CD8-positive, alpha-beta memory T cell (primary cell): ENCODE measurements around the gene SYNE3. TPM values are rescaled to one million over a fixed set of nuclear protein-coding genes. Genes with fewer than 3 reads are reported as not detected.
A peak's percentile ranks its signal among the peaks of the same experiment; 100 is the strongest.

Experiments
- CTCF ChIA-PET: fragments of 350-600 bp; sonication (Branson Sonifier 250); formaldehyde crosslinking; loops from one replicate; lab custom pipeline; 2021; ENCODE audit warnings: antibody characterized with exemption; lab: Charles Lee
- POLR2A ChIA-PET: fragments of 350-600 bp; sonication (Branson Sonifier 250); formaldehyde crosslinking; loops from one replicate; lab custom pipeline; 2021; ENCODE audit warnings: antibody characterized with exemption; lab: Charles Lee
- DNase-seq, 5 donors: peaks; one replicate each; pipeline versions ENCODE4 v3.0.0 to v3.0.0-alpha.2; 2020 to 2022; ENCODE audit warnings: mixed read lengths in 1 of 5
- H3K27ac ChIP-seq: one replicate; pipeline ENCODE4 v1.7.0; 2013; ENCODE audit warnings: low read depth, mild to moderate bottlenecking, low read length, moderate library complexity
- H3K27me3 ChIP-seq: 2 replicates; pipeline ENCODE4 v1.7.0; 2013; ENCODE audit warnings: low read length, mild to moderate bottlenecking; ENCODE audit not compliant: insufficient read depth, poor library complexity, severe bottlenecking
- H3K36me3 ChIP-seq: 2 replicates; pipeline ENCODE4 v1.7.0; 2013; ENCODE audit warnings: mild to moderate bottlenecking, low read length, moderate library complexity; ENCODE audit not compliant: insufficient read depth
- H3K4me1 ChIP-seq: 2 replicates; pipeline ENCODE4 v1.7.0; 2013; ENCODE audit warnings: mild to moderate bottlenecking, low read length, moderate library complexity; ENCODE audit not compliant: insufficient read depth
- H3K4me3 ChIP-seq: 2 replicates; pipeline ENCODE4 v1.7.0; 2013; ENCODE audit warnings: mild to moderate bottlenecking, low read length
- H3K9me3 ChIP-seq: 2 replicates; pipeline ENCODE4 v1.7.0; 2013; ENCODE audit warnings: mild to moderate bottlenecking, low read length
- H3K27ac Mint-ChIP-seq, 8 donors: one replicate each; pipeline ENCODE4 v1.8.0; 2020 to 2021; ENCODE audit warnings: mixed read lengths in 8 of 8, mild to moderate bottlenecking in 6 of 8, inconsistent platforms in 3 of 8, moderate library complexity in 3 of 8
- H3K27me3 Mint-ChIP-seq, 2 donors: one replicate each; pipeline ENCODE4 v1.8.0; 2020 to 2021; ENCODE audit warnings: mixed read lengths in 2 of 2, mild to moderate bottlenecking in 1 of 2, moderate library complexity in 1 of 2
- H3K36me3 Mint-ChIP-seq, 3 donors: one replicate each; pipeline ENCODE4 v1.8.0; 2020 to 2021; ENCODE audit warnings: mixed read lengths in 3 of 3, inconsistent platforms in 1 of 3, mild to moderate bottlenecking in 1 of 3
- H3K4me1 Mint-ChIP-seq, 3 donors: one replicate each; pipeline ENCODE4 v1.8.0; 2020 to 2021; ENCODE audit warnings: mixed read lengths in 3 of 3, inconsistent platforms in 1 of 3, mild to moderate bottlenecking in 1 of 3
- H3K4me3 Mint-ChIP-seq, 7 donors: one replicate each; pipeline ENCODE4 v1.8.0; 2020 to 2021; ENCODE audit warnings: mixed read lengths in 7 of 7, mild to moderate bottlenecking in 6 of 7, moderate library complexity in 4 of 7, inconsistent platforms in 2 of 7
- H3K9me3 Mint-ChIP-seq, 5 donors: one replicate each; pipeline ENCODE4 v1.8.0; 2020 to 2022; ENCODE audit warnings: mixed read lengths in 5 of 5, mild to moderate bottlenecking in 3 of 5, moderate library complexity in 2 of 5, inconsistent platforms in 1 of 5
- polyA plus RNA-seq: library from polyadenylated mRNA; unstranded; fragments of 300-500 nt; fragmentation: Illumina TruSeq; gene quantifications from one replicate; pipeline ENCODE4 v1.2.3, GENCODE V29; 2021
- total RNA-seq, 2 experiments: library from RNA; stranded (reverse); gene quantifications; one replicate each; pipeline ENCODE4 v1.2.3, GENCODE V29; 2021

The SYNE3 gene
- total and polyA plus RNA-seq, 3 experiments from 2014 or later: 4.3 to 39.7 (median 37.6) TPM

DNA sequence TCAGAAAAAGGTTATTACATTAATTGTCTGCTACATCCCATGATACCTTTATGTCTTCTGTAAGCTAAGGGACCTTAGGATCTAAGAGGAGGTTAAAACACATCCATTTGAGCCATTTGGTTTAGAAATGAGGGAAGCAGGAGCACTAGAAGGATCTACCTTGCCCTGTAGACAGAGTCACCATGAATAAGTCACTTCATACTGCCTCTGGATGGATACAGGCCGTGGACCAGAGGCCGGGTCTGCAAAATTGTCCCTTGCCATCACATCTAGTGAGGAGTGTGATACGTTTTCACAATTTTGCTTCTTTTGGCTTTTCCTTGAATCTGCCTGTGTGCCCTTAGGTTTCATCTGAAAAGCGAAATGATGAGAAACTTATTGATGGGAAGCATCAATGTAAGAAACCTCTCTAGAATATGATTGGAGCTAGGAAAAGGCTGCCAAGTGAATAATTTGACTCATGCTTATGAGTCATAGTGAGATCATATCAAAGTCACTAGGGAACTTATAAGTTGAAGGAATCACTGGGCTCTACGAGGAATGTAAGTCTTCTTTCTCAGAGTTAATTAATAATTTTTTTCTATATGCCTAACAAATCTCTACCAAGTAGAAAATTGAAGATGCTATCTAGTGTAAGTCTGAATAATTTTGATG is 29.2 kb upstream of the SYNE3 start:
- Mint-ChIP-seq H3K4me3 (no peak overlapping the region), H3K27me3 (no peaks in the 10 kb centered on the region), H3K27ac (no peak overlapping the region), H3K4me1 (peaks cover 9 to 17% (median 14%) of the 10 kb centered on the region in 3 donors), H3K9me3 (no peaks in the 10 kb centered on the region), H3K36me3 (peaks cover 4 to 43% (median 6%) of the 10 kb centered on the region in 3 donors)
- H3K27me3 ChIP-seq: no peaks in the 10 kb centered on the region
- H3K36me3 ChIP-seq: no peaks in the 10 kb centered on the region
- POLR2A ChIA-PET: no interaction called here
- H3K4me1 ChIP-seq: no peaks in the 10 kb centered on the region
- no peak overlapping the region for H3K4me3 ChIP-seq
- CTCF ChIA-PET: interaction anchor here (1.3 kb wide), 2 partner anchors 29 to 119 kb away, joined by 3 to 4 read pairs; partner anchors contain the start of gene SYNE3
- H3K27ac ChIP-seq: no peak overlapping the region
- H3K9me3 ChIP-seq: no peaks in the 10 kb centered on the region
- DNase-seq: no peak

DNA sequence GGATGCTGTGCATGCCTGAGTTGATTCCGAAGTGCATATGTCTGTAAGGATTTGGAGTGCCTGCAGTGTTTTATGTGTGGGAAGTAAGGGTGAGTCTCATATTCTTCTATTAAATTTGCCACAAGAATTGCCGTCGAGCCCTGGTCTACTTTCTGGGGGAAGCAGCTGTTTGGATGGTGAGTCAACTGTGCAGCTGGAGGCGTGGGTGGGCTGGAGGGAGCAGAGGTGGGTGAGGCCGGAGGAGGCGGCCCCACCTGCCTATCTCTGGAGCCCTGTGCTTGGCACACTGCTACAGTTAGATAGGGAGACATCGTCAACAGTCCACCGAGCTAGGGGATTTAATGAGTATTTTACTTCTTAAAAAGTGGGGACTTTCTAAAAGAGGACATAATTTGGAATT is 28.1 kb upstream of the SYNE3 start:
- POLR2A ChIA-PET: no interaction called here

DNA sequence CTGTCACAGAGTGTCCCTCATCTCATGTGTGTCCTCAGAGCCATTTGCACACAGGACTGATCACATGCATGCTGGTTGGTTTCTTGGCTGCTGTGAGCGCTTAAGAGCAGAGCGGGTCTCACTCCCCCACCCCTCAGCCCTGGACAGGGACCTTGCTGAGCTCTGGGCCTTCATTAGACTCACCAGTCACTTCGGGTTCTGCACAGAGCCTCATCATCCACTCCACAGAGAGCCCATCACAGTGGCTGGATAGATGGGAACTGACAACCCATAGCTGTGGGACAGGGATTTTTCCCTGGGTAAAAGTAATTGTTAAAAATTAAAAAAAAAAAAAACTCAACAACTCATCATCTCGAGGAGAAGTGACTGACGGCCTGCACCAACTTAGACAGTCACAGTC is 26.6 kb upstream of the SYNE3 start:
- Histone ChIP-seq H3K27ac (no peak overlapping the region), H3K4me1 (no peaks in the 10 kb centered on the region), H3K27me3 (no peaks in the 10 kb centered on the region), H3K9me3 (no peaks in the 10 kb centered on the region), H3K36me3 (no peaks in the 10 kb centered on the region), H3K4me3 (no peak overlapping the region)
- H3K36me3 Mint-ChIP-seq: peaks cover 0 to 34% (median 4%) of the 10 kb centered on the region in 3 donors
- H3K4me1 Mint-ChIP-seq: peaks cover 25 to 38% (median 30%) of the 10 kb centered on the region in 3 donors
- H3K27ac Mint-ChIP-seq: peak overlapping the region in 1 of 8 donors; percentile 15
- no peak for DNase-seq
- ChIA-PET CTCF (interaction anchor here (1.1 to 1.4 kb wide), 2 partner anchors 15 to 101 kb away, joined by 4 read pairs; no protein-coding TSS in a partner anchor), POLR2A (no interaction called here)
- no peak overlapping the region for H3K4me3 Mint-ChIP-seq
- H3K9me3 Mint-ChIP-seq: no peaks in the 10 kb centered on the region
- H3K27me3 Mint-ChIP-seq: no peaks in the 10 kb centered on the region

More for the DNA sequence above, 28.1 kb upstream of the SYNE3 start:
- Histone ChIP-seq H3K36me3 (no peaks in the 10 kb centered on the region), H3K27ac (no peak overlapping the region), H3K27me3 (no peaks in the 10 kb centered on the region), H3K4me1 (no peaks in the 10 kb centered on the region), H3K4me3 (no peak overlapping the region), H3K9me3 (no peaks in the 10 kb centered on the region)
- no peak for DNase-seq
- CTCF ChIA-PET: interaction anchor here (0.9 kb wide), 1 partner anchor 10 kb away, joined by 4 read pairs; the partner anchor contains the start of gene GLRX5
- H3K9me3 Mint-ChIP-seq: no peaks in the 10 kb centered on the region
- peaks cover 4 to 43% (median 6%) of the 10 kb centered on the region in 3 donors for H3K36me3 Mint-ChIP-seq
- H3K27ac Mint-ChIP-seq: no peak overlapping the region
- peaks cover 16 to 23% (median 17%) of the 10 kb centered on the region in 3 donors for H3K4me1 Mint-ChIP-seq
- H3K4me3 Mint-ChIP-seq: no peak overlapping the region
- H3K27me3 Mint-ChIP-seq: no peaks in the 10 kb centered on the region

DNA sequence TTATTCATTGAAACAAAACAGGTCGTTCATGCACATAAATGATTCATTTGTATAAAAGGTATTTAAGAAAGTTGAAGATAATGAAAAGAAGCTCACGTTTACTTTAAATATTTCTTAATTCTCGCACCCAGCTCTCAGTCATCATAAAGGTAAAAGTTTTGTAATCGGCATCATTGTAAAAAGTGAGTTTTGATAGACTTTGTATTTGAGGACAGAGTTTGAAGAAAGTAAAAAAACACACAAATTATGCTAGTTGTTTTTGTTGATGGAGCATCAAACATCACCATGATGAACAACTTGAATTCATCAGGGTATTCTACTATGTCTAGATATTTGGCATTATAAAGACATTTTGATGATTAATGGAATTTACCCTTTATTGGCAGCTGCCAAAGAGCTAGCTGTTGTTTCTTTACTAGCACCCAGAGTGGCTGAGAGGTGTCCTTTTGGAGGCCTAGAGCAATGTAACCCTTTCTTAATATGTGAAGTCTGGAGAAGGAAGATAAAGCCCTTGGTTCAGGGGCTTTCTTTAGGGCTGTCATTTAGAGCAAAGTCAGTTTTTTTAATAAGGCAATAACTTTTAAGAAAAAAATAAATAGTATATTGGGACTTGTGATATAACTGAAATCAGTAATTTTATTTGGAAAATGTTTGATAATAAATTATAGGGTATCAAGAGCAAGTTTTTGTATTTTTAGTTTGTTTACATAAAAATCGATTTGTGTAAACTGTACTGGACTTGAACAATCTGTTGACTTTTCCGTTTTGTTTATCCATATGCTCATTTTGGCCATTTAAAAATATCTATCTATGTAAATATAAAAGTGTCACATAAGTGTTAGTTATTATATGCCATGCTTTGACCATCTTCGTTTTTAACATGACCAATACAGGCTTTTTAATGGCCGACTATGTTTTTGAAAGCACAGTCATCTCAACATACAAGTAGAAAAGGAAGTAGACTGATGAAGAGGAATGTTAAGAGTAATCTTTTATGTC is 25.8 kb upstream of the SYNE3 start:
- H3K4me1 Mint-ChIP-seq: peaks cover 30 to 46% (median 36%) of the 10 kb centered on the region in 3 donors
- peaks cover 0 to 29% (median 4%) of the 10 kb centered on the region in 3 donors for H3K36me3 Mint-ChIP-seq
- ChIA-PET POLR2A (no interaction called here), CTCF (interaction anchor here (0.9 to 1.4 kb wide), 3 partner anchors 15 to 100 kb away, joined by 3 to 4 read pairs (median 4); no protein-coding TSS in a partner anchor)
- no peak overlapping the region for H3K27ac ChIP-seq
- no peaks in the 10 kb centered on the region for H3K9me3 ChIP-seq
- H3K27me3 Mint-ChIP-seq: no peaks in the 10 kb centered on the region
- peaks cover 2% of the 10 kb centered on the region for H3K4me1 ChIP-seq
- H3K9me3 Mint-ChIP-seq: no peaks in the 10 kb centered on the region
- H3K36me3 ChIP-seq: no peaks in the 10 kb centered on the region
- no peaks in the 10 kb centered on the region for H3K27me3 ChIP-seq
- no peak overlapping the region for H3K27ac Mint-ChIP-seq
- no peak overlapping the region for H3K4me3 Mint-ChIP-seq
- no peak for DNase-seq
- no peak overlapping the region for H3K4me3 ChIP-seq

DNA sequence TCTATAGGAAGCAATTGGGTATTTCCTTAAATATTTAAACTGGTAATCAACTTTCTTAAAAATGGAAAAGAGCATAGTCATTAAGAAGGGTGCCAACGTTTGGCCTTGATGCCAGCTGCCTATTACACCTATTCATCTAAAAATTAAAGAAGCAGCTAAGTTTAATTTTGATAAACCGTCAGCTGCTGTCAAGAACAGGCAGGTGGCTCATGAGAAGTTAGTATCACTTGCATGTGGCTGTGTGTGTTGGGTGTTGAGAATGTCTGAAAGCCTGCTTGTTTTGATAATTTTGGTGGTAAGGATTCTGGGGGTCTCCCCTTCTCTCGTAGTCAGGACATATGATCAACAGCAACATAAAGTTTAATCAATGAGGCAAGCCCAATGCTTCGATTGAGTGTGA is 24.9 kb upstream of the SYNE3 start:
- Histone ChIP-seq H3K27ac (no peak overlapping the region), H3K36me3 (no peaks in the 10 kb centered on the region), H3K9me3 (no peaks in the 10 kb centered on the region), H3K4me3 (no peak overlapping the region), H3K27me3 (no peaks in the 10 kb centered on the region), H3K4me1 (peaks cover 11% of the 10 kb centered on the region)
- POLR2A ChIA-PET: no interaction called here
- Mint-ChIP-seq H3K9me3 (no peaks in the 10 kb centered on the region), H3K4me1 (peaks cover 32 to 51% (median 42%) of the 10 kb centered on the region in 3 donors), H3K36me3 (peaks cover 0 to 28% (median 4%) of the 10 kb centered on the region in 3 donors), H3K4me3 (no peak overlapping the region), H3K27ac (no peak overlapping the region), H3K27me3 (no peaks in the 10 kb centered on the region)
- no peak for DNase-seq
- CTCF ChIA-PET: interaction anchor here (0.9 kb wide), 1 partner anchor 14 kb away, joined by 3 read pairs; no protein-coding TSS in a partner anchor

DNA sequence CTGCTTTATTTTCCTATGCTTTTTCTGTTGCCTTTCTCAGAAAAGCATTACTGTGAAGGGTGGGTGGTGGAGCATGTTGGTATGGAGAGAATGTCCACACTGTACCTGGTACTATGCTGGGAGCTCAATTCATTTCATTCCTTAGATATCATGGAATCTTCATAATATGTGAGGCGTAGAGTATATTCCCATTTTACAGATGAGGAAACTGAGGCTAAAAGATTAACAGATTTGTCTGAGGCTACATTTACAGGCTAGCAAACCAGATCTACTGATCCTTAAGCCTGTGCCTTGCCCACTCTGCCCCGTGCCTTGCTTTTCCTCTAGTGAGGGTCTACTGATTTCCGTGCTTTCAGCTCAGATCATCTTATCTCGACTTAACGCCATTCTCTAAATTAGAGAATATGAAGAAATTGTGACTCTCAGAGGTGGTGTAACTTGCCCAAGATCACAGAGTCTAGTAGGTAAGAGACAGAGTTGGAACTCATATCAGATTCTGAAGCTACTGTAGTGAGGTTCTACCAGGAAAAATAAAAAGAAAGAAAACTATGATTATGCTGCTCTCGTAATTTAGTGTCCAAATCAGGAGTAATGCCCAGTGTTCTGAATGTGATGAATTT is 23.9 kb upstream of the SYNE3 start:
- no peaks in the 10 kb centered on the region for H3K36me3 ChIP-seq
- Mint-ChIP-seq H3K4me3 (no peak overlapping the region), H3K27ac (no peak overlapping the region), H3K36me3 (peaks cover 0 to 21% (median 4%) of the 10 kb centered on the region in 3 donors), H3K27me3 (no peaks in the 10 kb centered on the region), H3K9me3 (no peaks in the 10 kb centered on the region), H3K4me1 (peaks cover 40 to 59% (median 50%) of the 10 kb centered on the region in 3 donors)
- peaks cover 21% of the 10 kb centered on the region for H3K4me1 ChIP-seq
- no peak overlapping the region for H3K27ac ChIP-seq
- no peak overlapping the region for H3K4me3 ChIP-seq
- no peak for DNase-seq
- H3K9me3 ChIP-seq: no peaks in the 10 kb centered on the region
- no peaks in the 10 kb centered on the region for H3K27me3 ChIP-seq
- POLR2A ChIA-PET: no interaction called here
- CTCF ChIA-PET: interaction anchor here (2.2 kb wide), 1 partner anchor 98 kb away, joined by 6 read pairs; no protein-coding TSS in a partner anchor

- no peak for DNase-seq
- H3K27ac ChIP-seq: no peak overlapping the region
- peaks cover 0 to 14% (median 0%) of the 10 kb centered on the region in 3 donors for H3K36me3 Mint-ChIP-seq
- CTCF ChIA-PET: interaction anchor here (1.5 to 2.2 kb wide), 2 partner anchors 20 to 97 kb away, joined by 3 to 6 read pairs; no protein-coding TSS in a partner anchor
- H3K4me1 ChIP-seq: peaks cover 22% of the 10 kb centered on the region
- peak overlapping the region in 2 of 8 donors; percentile 14 to 69 for H3K27ac Mint-ChIP-seq
- no peaks in the 10 kb centered on the region for H3K9me3 Mint-ChIP-seq
- no peaks in the 10 kb centered on the region for H3K36me3 ChIP-seq
- peaks cover 45 to 65% (median 51%) of the 10 kb centered on the region in 3 donors for H3K4me1 Mint-ChIP-seq
- POLR2A ChIA-PET: interaction anchor here (0.7 kb wide), 1 partner anchor 9 kb away, joined by 3 read pairs; no protein-coding TSS in a partner anchor
- no peaks in the 10 kb centered on the region for H3K27me3 ChIP-seq
- no peaks in the 10 kb centered on the region for H3K9me3 ChIP-seq
- H3K4me3 Mint-ChIP-seq: peak overlapping the region in 2 of 7 donors; percentile 25 to 48
- no peak overlapping the region for H3K4me3 ChIP-seq
- H3K27me3 Mint-ChIP-seq: peaks cover 0 to 4% of the 10 kb centered on the region in 2 donors
Observed at GRCh38 chr14:95538801-95539509, 22.5 kb upstream of the SYNE3 start.
